ENCODE data around the gene TLE5. TPM values are rescaled to one million over a fixed set of nuclear protein-coding genes. Genes with fewer than 3 reads are reported as not detected.

Gene TLE5, protein sequence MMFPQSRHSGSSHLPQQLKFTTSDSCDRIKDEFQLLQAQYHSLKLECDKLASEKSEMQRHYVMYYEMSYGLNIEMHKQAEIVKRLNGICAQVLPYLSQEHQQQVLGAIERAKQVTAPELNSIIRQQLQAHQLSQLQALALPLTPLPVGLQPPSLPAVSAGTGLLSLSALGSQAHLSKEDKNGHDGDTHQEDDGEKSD
- total RNA-seq: 128 TPM

DNA sequence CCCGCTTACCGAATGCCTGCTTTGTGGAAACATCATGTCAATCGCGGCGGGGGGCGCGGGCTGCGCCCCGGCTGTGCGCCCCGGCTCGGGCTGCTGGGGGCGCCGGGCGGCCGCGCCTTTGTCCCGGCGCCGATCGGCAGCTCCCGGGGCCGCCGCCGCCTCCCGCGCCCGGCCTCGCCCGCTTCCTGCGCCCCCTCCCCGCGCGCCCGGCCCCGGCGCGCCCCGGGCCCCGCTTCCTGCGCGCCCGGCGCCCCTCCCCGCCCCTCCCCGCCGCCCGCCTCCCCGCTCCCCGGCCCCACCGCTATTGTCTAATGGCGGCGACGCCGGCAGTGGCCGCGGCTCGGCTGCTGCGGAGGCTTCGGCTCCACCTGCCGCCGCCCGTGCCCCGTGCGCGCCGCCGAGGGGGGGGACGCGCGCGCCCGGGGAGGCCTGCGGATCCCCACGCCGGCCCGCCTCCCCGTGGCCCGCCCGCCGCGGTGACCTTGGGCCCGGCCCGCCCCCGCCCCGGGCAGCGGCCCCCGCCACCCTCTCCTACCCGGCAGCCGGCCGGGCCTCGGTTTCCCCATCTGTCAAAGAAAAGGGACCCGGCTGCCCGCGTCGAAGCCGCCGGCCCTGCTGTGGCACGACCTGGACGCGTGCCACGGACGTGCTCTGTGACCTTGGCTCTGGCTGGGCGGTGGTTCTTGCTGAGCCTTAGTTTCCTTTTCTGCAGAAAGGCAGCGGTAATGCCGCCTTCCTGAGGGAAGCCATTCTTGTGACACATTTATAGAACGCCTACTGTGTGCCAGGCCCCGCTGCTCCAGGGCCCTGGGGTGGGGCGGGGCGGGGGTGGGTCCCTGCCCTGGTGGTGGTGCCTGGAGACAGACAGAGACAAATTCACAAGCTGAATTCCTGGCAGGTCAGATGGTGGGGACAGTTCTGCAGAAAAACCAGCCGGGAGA lies at the start of gene TLE5:
Gene TLE5 (minus strand): TSS at position 331 of the 941 bp plus-strand sequence. CDS start 295 bp downstream, at position 36.

GRCh38 chr19:3029065-3029923 lies 33.0 kb downstream of the TLE5 start, which contains the start of gene TLE2:
Gene TLE2, minus strand, starts transcription at chr19:3029280. Its CDS starts 376 bp downstream, at chr19:3028904.

Other genes starting within 250 kb of the TLE5 start
- gene ZNF554, start 242.6 kb downstream of the TLE5 start, total RNA-seq: 12.8 TPM
- gene ZNF555, start 221.0 kb downstream of the TLE5 start, total RNA-seq: 21.1 TPM
- 3.0 TPM for gene ZNF556, start 195.2 kb downstream of the TLE5 start, total RNA-seq
- gene ZNF57, start 161.6 kb downstream of the TLE5 start, total RNA-seq: 5.6 TPM
- gene ZNF77, start 117.5 kb downstream of the TLE5 start, total RNA-seq: 7.6 TPM
- gene TLE6, start 84.9 kb downstream of the TLE5 start, total RNA-seq: 5.2 TPM
- gene TLE2, start 33.2 kb downstream of the TLE5 start, total RNA-seq: 40.1 TPM
- 40.5 TPM for gene GNA11, start 31.9 kb upstream of the TLE5 start, total RNA-seq
- gene GNA15, start 73.5 kb upstream of the TLE5 start, total RNA-seq: 3.0 TPM
- gene S1PR4, start 116.3 kb upstream of the TLE5 start, total RNA-seq: 0.38 TPM
- 19.5 TPM for gene NCLN, start 123.4 kb upstream of the TLE5 start, total RNA-seq
- 13.4 TPM for gene CELF5, start 162.2 kb upstream of the TLE5 start, total RNA-seq